Lower leg skin (tissue), 3 donors: Measurements from ENCODE around the gene CASK.

ENCODE experiments used
- CTCF ChIP-seq, 3 donors: fragments of 450-650 bp; IDR thresholded peaks; one replicate each; pipeline ENCODE4 v1.5.1; 2016; ENCODE audit warnings: antibody characterized with exemption in 3 of 3, mild to moderate bottlenecking in 3 of 3, moderate library complexity in 2 of 3
- POLR2A ChIP-seq, 2 donors: fragments of 450-650 bp; IDR thresholded peaks; one replicate each; pipeline ENCODE4 v1.6.1; 2016 to 2017; ENCODE audit warnings: antibody characterized with exemption in 2 of 2, mild to moderate bottlenecking in 1 of 2, moderate library complexity in 1 of 2

DNA sequence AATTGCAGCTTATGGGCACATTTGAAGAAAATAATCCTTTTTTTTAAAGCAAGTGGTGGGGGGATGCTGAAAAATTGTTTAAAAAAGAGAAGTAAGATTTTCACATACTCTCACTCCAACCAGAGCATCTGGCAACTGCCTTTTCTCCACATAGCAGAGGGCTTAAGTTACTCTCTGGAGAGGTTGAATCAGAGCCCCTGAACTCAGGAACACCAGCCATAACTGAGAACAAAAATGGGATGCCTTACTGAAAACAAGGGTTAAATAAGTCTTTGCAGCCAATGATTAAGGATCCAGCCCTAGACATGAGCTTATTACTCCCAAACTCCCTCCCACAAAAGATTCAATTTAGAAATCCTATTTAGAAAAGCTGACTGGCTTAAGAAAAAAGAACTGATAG is 27.5 kb downstream of the CASK start:
- TF ChIP-seq CTCF (IDR thresholded peaks at IDR 0.05): no peak
- no peak for TF ChIP-seq POLR2A (IDR thresholded peaks at IDR 0.05)
